Thymus (tissue), 11 donors: ENCODE data around the gene SYTL2. TPM values are rescaled to one million over a fixed set of nuclear protein-coding genes. Genes with fewer than 3 reads are reported as not detected.
"Not testable (repeated sequence)": the region's sequence is repeated elsewhere in the genome, so short reads cannot be mapped to it uniquely, and the experiment has no call there.

Source experiments
- DNase-seq, 9 donors: peaks; one replicate each; pipeline ENCODE4 v3.0.0-alpha.2; 2013; ENCODE audit warnings: low spot score in 9 of 9, low read depth in 6 of 9, missing footprints in 1 of 9
- H3K27ac ChIP-seq, 2 donors: one replicate each; pipeline ENCODE4 v1.5.1; 2013; ENCODE audit warnings: control low read depth in 1 of 2, low read depth in 1 of 2, low read length in 1 of 2, mild to moderate bottlenecking in 1 of 2, moderate library complexity in 1 of 2
- H3K27me3 ChIP-seq, 2 donors: one replicate each; pipeline ENCODE4 v1.5.1; 2013; ENCODE audit warnings: low read length in 1 of 2; ENCODE audit not compliant: control insufficient read depth in 2 of 2, insufficient read depth in 1 of 2
- H3K36me3 ChIP-seq, 2 donors: one replicate each; pipeline ENCODE4 v1.5.1; 2013; ENCODE audit warnings: low read length in 1 of 2, mild to moderate bottlenecking in 1 of 2, moderate library complexity in 1 of 2; ENCODE audit not compliant: control insufficient read depth in 2 of 2, insufficient read depth in 2 of 2
- H3K4me1 ChIP-seq, 2 donors: one replicate each; pipeline ENCODE4 v1.5.1; 2013; ENCODE audit warnings: low read length in 2 of 2; ENCODE audit not compliant: control insufficient read depth in 2 of 2, insufficient read depth in 2 of 2
- H3K4me3 ChIP-seq, 2 donors: one replicate each; pipeline ENCODE4 v1.5.1; 2013; ENCODE audit warnings: low read length in 2 of 2, control low read depth in 1 of 2, mild to moderate bottlenecking in 1 of 2
- H3K9me3 ChIP-seq, 2 donors: one replicate each; pipeline ENCODE4 v1.5.1; 2013; ENCODE audit warnings: low read length in 1 of 2, mild to moderate bottlenecking in 1 of 2; ENCODE audit not compliant: control insufficient read depth in 2 of 2, insufficient read depth in 1 of 2
- WGBS: extraction: QIAGEN DNeasy Blood & Tissue Kit; methylation state at CpG from one replicate; pipeline ENCODE4 v1.1.7; 2013; 5-methylcytosine and 5-hydroxymethylcytosine counted together
- polyA plus RNA-seq: library from polyadenylated mRNA; stranded (reverse); fragments of 200-250 nt; gene quantifications from one replicate; pipeline ENCODE4 v1.2.3, GENCODE V29; 2013
- total RNA-seq: library from RNA; stranded (reverse); fragments of 120-200 nt; gene quantifications from one replicate; pipeline ENCODE4 v1.2.4, GENCODE V29; 2013
- donor health status: healthy.

Gene SYTL2
- total and polyA plus RNA-seq, 2 donors = 15.1 to 22.2 TPM

DNA sequence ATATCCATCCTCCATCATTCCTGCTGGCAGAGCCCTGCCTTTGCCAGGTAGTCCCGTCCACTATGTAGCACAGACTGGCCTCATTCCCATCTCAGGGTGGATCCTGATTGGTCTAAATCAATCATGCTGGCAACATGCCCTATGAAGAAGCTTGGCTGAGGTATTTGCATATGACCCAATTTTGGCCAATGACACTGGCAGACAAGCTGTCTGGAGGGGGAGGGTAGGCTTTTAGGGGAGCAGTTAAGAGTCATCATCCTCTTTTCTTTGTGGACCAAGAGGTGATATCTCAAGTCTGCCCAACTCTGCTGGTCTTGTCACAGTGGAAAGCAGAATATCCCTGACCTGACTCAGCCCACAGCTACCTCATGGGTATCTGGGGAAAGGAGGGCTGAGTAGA is 130.0 kb downstream of the SYTL2 start:
- H3K9me3 ChIP-seq = no peaks in the 10 kb centered on the region
- no peak overlapping the region for H3K4me3 ChIP-seq
- H3K36me3 ChIP-seq = no peaks in the 10 kb centered on the region
- peak in 1 of 9 donors; percentile 52 for DNase-seq
- WGBS = 96% methylated on average over 1 of the region's 1 CpG
- H3K4me1 ChIP-seq = peaks cover 0 to 10% of the 10 kb centered on the region in 2 donors
- H3K27ac ChIP-seq = no peak overlapping the region
- H3K27me3 ChIP-seq = peaks cover 0 to 2% of the 10 kb centered on the region in 2 donors

DNA sequence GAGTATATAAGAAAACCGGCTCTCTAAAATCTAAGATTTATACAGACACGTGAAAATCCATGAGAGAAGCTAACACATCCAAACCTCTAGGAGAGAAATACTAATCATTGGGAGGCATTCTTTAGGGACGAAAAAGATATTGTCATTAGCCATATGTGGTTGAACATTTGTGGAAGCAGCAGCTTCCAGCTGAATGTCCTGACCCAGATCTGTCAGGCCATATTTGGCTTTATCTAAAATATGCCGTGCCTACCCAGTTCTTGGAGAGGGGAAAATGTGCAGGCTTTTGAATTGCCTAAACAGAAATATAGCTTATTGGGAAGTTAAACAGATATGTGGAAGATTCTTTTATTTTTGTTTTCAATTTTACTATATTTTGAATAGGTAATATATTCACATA is 131.4 kb downstream of the SYTL2 start:
- DNase-seq = no peak
- H3K4me1 ChIP-seq = peaks cover 0 to 5% of the 10 kb centered on the region in 2 donors
- WGBS = 97% methylated on average over 4 of the region's 4 CpGs
- no peak overlapping the region for H3K4me3 ChIP-seq
- H3K27me3 ChIP-seq = peaks cover 0 to 2% of the 10 kb centered on the region in 2 donors
- H3K36me3 ChIP-seq = no peaks in the 10 kb centered on the region
- no peaks in the 10 kb centered on the region for H3K9me3 ChIP-seq
- no peak overlapping the region for H3K27ac ChIP-seq

DNA sequence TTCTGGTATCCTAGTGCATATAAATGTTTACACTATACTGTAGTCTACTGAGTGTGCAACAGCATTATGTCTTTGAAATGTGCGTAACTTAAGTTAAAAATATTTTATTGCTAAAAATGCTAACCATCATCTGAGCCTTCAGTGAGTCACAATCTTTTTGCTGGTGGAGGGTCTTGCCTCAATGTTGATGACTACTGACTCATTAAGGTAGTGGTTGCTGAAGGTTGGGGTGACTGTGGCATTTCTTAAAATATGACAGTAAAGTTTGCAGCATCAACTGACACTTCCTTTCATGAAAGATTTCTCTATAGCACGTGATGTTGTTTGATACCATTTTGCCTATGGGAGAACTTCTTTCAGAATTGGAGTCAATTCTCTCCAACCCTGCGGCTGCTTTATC is 137.5 kb downstream of the SYTL2 start:
- 96% methylated on average over 3 of the region's 3 CpGs for WGBS
- Histone ChIP-seq H3K4me1 (no peaks in the 10 kb centered on the region), H3K27me3 (no peaks in the 10 kb centered on the region), H3K4me3 (no peak overlapping the region), H3K27ac (no peak overlapping the region), H3K9me3 (peaks cover 0 to 2% of the 10 kb centered on the region in 2 donors), H3K36me3 (no peaks in the 10 kb centered on the region)
- no peak for DNase-seq

DNA sequence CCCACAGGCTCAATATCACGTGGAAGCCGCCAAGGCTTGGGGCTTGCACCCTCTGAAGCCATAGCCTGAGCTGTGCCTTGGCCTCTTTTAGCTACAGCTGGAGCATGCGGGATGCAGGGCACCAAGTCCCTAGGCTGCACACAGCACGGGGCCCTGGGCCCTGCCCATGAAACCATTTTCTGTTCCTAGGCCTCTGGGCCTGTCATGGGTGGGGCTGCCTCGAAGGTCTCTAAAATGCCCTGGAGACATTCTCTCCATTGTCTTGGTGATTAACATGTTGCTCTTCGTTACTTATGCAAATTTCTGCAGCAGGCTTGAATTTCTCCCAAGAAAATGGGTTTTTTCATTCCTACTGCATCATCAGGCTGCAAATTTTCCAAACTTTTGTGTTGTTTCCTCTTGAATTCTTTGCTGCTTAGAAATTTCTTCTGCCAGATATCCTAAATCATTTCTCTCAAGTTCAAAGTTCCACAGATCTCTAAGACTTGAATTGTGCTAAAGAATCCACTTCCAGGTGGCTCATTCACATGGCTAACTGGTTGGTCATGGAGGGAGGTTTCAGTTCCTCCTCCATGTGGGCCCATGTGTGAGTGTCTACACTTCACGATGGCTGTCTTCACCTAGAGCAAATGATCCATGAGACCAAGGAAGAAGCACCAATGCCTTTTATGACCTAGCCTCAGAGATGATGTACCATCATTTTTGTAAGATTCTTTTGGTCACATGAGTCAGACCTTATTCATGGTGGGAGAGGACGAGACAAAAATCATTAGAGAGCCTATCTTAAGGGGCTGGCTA is 138.6 kb downstream of the SYTL2 start:
- no peak for DNase-seq
- Histone ChIP-seq H3K9me3 (peaks cover 0 to 2% of the 10 kb centered on the region in 2 donors), H3K27ac (no peak overlapping the region), H3K27me3 (no peaks in the 10 kb centered on the region), H3K4me3 (no peak overlapping the region), H3K4me1 (no peaks in the 10 kb centered on the region), H3K36me3 (no peaks in the 10 kb centered on the region)
- 91% methylated on average over 8 of the region's 8 CpGs for WGBS

DNA sequence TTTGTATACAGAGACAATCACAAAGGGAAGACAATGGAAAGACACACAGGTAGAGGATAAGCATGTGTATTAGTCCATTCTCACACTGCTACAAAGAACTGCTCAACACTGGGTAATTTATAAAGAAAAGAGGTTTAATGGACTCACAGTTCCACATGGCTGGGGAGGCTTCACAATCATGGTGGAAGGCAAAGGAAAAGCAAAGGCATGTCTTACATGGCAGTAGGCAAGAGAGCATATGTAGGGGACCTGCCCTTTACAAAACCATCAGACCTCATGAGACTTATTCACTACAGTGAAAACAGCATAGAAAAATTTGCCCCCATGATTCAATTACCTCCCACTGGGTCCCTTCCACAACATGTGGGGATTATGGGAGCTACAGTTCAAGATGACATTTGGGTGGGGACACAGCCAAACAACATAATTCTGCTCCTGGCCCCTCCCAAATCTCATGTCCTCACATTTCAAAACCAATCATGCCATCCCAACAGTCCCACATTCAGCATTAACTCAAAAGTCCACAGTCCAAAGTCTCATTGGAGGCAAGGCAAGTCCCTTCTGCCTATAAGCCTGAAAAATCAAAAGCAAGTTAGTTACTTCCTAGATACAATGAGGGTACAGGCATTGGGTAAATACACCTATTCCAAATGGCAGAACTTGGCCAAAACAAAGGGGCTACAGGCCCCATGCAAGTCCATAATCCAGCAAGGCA is 139.8 kb downstream of the SYTL2 start:
- DNase-seq, H3K4me3 ChIP-seq, H3K36me3 ChIP-seq, H3K27me3 ChIP-seq, H3K4me1 ChIP-seq, H3K9me3 ChIP-seq, H3K27ac ChIP-seq: not testable (repeated sequence)

DNA sequence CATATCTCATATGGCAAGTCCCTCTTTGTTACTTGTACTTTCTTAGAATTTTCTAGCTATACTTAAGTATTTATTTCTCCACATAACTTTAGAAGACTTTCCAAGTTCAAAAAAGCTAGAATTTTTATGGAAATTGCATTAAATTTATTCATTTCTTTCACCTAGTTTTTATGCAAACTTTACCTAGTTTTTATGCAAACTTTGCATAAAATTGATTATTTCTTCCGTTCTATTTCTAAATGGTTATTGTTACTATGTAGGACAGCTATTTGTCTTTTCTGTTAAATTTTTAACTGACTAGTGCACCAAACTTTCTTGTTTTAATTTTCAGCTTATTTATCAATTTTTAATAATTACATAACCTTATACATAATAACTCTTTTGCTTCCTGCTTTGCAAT is 142.8 kb downstream of the SYTL2 start:
- Histone ChIP-seq H3K4me1 (peaks cover 2% of the 10 kb centered on the region in 2 donors), H3K9me3 (peaks cover 0 to 5% of the 10 kb centered on the region in 2 donors), H3K4me3 (no peak overlapping the region), H3K36me3 (peaks cover 0 to 3% of the 10 kb centered on the region in 2 donors), H3K27me3 (no peaks in the 10 kb centered on the region), H3K27ac (no peak overlapping the region)
- no peak for DNase-seq
- WGBS = 98% methylated on average over 1 of the region's 1 CpG

DNA sequence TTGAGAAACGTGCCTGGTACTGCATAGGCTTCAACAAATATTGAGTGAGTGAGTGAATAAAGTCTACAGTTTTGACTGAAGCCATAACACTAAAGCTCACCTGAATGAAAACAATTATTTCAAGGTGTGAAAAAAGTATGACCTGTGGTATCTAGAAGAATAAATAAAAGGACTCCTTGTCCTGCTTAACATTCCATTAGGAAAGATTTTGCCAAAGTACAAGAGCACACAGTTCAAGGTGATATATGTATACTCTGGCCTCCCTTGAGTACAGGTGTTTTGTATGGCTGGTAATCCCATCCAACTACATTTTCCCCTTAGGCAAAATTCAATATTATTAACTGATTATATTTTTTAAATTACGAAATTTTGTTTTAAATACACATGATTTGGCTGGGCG is 144.3 kb downstream of the SYTL2 start:
- peaks cover 0 to 5% of the 10 kb centered on the region in 2 donors for H3K36me3 ChIP-seq
- no peak for DNase-seq
- 96% methylated on average over 3 of the region's 3 CpGs for WGBS
- no peaks in the 10 kb centered on the region for H3K27me3 ChIP-seq
- peaks cover 4 to 5% of the 10 kb centered on the region in 2 donors for H3K4me1 ChIP-seq
- H3K4me3 ChIP-seq = no peak overlapping the region
- peaks cover 0 to 5% of the 10 kb centered on the region in 2 donors for H3K9me3 ChIP-seq
- no peak overlapping the region for H3K27ac ChIP-seq

DNA sequence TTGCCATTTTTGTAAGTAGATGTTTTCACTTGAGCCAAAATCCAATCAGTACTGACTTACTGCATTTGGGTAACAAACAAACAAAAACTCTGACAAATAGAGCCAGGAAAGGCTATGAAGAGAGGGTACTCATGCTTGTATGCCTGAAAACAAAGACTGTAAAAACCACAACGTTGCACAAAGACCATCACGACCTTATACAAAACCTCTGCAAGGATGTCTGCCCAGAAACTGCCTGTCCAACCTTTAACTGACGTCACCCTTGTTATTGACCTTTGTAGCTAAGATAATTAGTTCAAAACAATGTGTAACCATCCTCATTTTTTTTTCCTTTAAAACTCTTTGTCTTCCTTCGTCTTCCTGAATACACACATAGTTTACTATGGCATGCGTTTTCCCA is 145.2 kb downstream of the SYTL2 start:
- no peak overlapping the region for H3K4me3 ChIP-seq
- 81% methylated on average over 5 of the region's 5 CpGs for WGBS
- H3K36me3 ChIP-seq = peaks cover 0 to 8% of the 10 kb centered on the region in 2 donors
- DNase-seq = peak in 1 of 9 donors; percentile 7
- peaks cover 0 to 3% of the 10 kb centered on the region in 2 donors for H3K9me3 ChIP-seq
- no peak overlapping the region for H3K27ac ChIP-seq
- H3K27me3 ChIP-seq = no peaks in the 10 kb centered on the region
- peaks cover 4 to 5% of the 10 kb centered on the region in 2 donors for H3K4me1 ChIP-seq
